IMR-90 (cell line): Measurements from ENCODE around the gene UGT1A3. TPM values are rescaled to one million over a fixed set of nuclear protein-coding genes. Genes with fewer than 3 reads are reported as not detected.
A peak's percentile ranks its signal among the peaks of the same experiment; 100 is the strongest.

ENCODE experiments used
- ATAC-seq: fragments of 200-7000 bp; cut with Tn5 transposase; 2 replicates; pipeline ENCODE4 v1.9.1; 2020; ENCODE audit warnings: low read depth, mild to moderate bottlenecking, moderate library complexity
- BruUV-seq: library from RNA; stranded (reverse); fragments of 400-500 nt; replicated peaks from 2 replicates; lab custom pipeline; 2021; lab: Mats Ljungman, UMichigan
- CTCF ChIA-PET: fragments of 300-600 bp; formaldehyde crosslinking; extraction: SDS; loops from one replicate; lab custom pipeline; 2021; ENCODE audit warnings: antibody characterized with exemption; lab: Yijun Ruan, JAX
- POLR2A ChIA-PET: fragments of 300-600 bp; sonication (Branson Sonifier 250); formaldehyde crosslinking; loops from one replicate; lab custom pipeline; 2022; ENCODE audit warnings: antibody characterized with exemption; ENCODE audit not compliant: unreplicated experiment; lab: Charles Lee
- DNase-seq: peaks from one replicate; pipeline ENCODE4 v3.0.0; 2013
- H2AFZ ChIP-seq: replicated peaks from 2 replicates; pipeline ENCODE3; 2013; ENCODE audit warnings: low read length, mild to moderate bottlenecking; ENCODE audit not compliant: poor library complexity
- H2AK5ac ChIP-seq: 2 replicates; pipeline ENCODE4 v1.6.1; 2013; ENCODE audit warnings: low read depth, low read length, inconsistent platforms
- H2AK9ac ChIP-seq: replicated peaks from 2 replicates; pipeline ENCODE3; 2013; ENCODE audit warnings: mild to moderate bottlenecking, low read depth, low read length, moderate library complexity; ENCODE audit not compliant: poor library complexity
- H2BK120ac ChIP-seq: 2 replicates; pipeline ENCODE4 v1.6.1; 2013; ENCODE audit warnings: low read depth, low read length, inconsistent platforms
- H2BK15ac ChIP-seq: 3 replicates; pipeline ENCODE4 v1.6.1; 2013; ENCODE audit warnings: low read depth, low read length, inconsistent platforms
- H2BK20ac ChIP-seq: 2 replicates; pipeline ENCODE4 v1.6.1; 2013; ENCODE audit warnings: low read depth, mild to moderate bottlenecking, inconsistent platforms, low read length, moderate library complexity
- H2BK5ac ChIP-seq: 2 replicates; pipeline ENCODE4 v1.6.1; 2013; ENCODE audit warnings: mild to moderate bottlenecking, low read depth, low read length, inconsistent platforms; ENCODE audit not compliant: poor library complexity, severe bottlenecking
- H3K14ac ChIP-seq: replicated peaks from 2 replicates; pipeline ENCODE4 v1.6.1; 2013; ENCODE audit warnings: low read depth, low read length, inconsistent platforms
- H3K18ac ChIP-seq: 2 replicates; pipeline ENCODE4 v1.6.1; 2013; ENCODE audit warnings: low read depth, low read length, control low read depth
- H3K23ac ChIP-seq: 2 replicates; pipeline ENCODE4 v1.6.1; 2013; ENCODE audit warnings: low read depth, low read length, inconsistent platforms
- H3K27ac ChIP-seq: 2 replicates; pipeline ENCODE4 v1.5.1; 2013; ENCODE audit warnings: mild to moderate bottlenecking, control low read depth, low read length; ENCODE audit not compliant: insufficient read depth
- H3K27me3 ChIP-seq: 2 replicates; pipeline ENCODE4 v1.6.1; 2013; ENCODE audit warnings: low read length; ENCODE audit not compliant: control insufficient read depth, insufficient read depth
- H3K36me3 ChIP-seq: 2 replicates; pipeline ENCODE4 v1.6.1; 2013; ENCODE audit warnings: low read length, mixed read lengths; ENCODE audit not compliant: control insufficient read depth, insufficient read depth
- H3K4ac ChIP-seq: 2 replicates; pipeline ENCODE4 v1.6.1; 2013; ENCODE audit warnings: low read depth, low read length, inconsistent platforms
- H3K4me1 ChIP-seq: 2 replicates; pipeline ENCODE4 v1.6.1; 2013; ENCODE audit warnings: low read length, mixed read lengths; ENCODE audit not compliant: control insufficient read depth, insufficient read depth
- H3K4me2 ChIP-seq: 2 replicates; pipeline ENCODE4 v1.6.1; 2013; ENCODE audit warnings: low read depth, mild to moderate bottlenecking, control low read depth, low read length, moderate library complexity
- H3K4me3 ChIP-seq: 2 replicates; pipeline ENCODE4 v1.5.1; 2013; ENCODE audit warnings: low read depth, mild to moderate bottlenecking, control low read depth, low read length, moderate library complexity; ENCODE audit not compliant: insufficient read depth
- H3K56ac ChIP-seq: 2 replicates; pipeline ENCODE4 v1.6.1; 2013; ENCODE audit warnings: low read length, inconsistent platforms; ENCODE audit not compliant: insufficient read depth; ENCODE audit errors: extremely low read depth
- H3K79me1 ChIP-seq, 2 experiments: 2 replicates each; pipeline ENCODE4 v1.6.1; 2013; ENCODE audit warnings: low read length in 2 of 2, inconsistent platforms in 1 of 2, low read depth in 1 of 2
- H3K9ac ChIP-seq: 2 replicates; pipeline ENCODE4 v1.6.1; 2013; ENCODE audit warnings: low read depth, low read length, control low read depth
- H3K9me1 ChIP-seq: 2 replicates; pipeline ENCODE4 v1.6.1; 2013; ENCODE audit warnings: low read length, inconsistent platforms; ENCODE audit not compliant: insufficient read depth
- H3K9me3 ChIP-seq: 2 replicates; pipeline ENCODE4 v1.6.1; 2013; ENCODE audit warnings: low read length; ENCODE audit not compliant: control insufficient read depth, insufficient read depth
- H4K20me1 ChIP-seq: 2 replicates; pipeline ENCODE4 v1.6.1; 2013; ENCODE audit warnings: low read length, inconsistent platforms; ENCODE audit not compliant: insufficient read depth
- H4K5ac ChIP-seq: 2 replicates; pipeline ENCODE4 v1.6.1; 2013; ENCODE audit warnings: mild to moderate bottlenecking, low read depth, low read length, control low read depth
- H4K8ac ChIP-seq, 2 experiments: 2 replicates each; pipeline ENCODE4 v1.6.1; 2013; ENCODE audit warnings: low read depth in 2 of 2, low read length in 2 of 2, control low read depth in 1 of 2, inconsistent platforms in 1 of 2
- H4K91ac ChIP-seq: 2 replicates; pipeline ENCODE4 v1.6.1; 2013; ENCODE audit warnings: low read depth, low read length, inconsistent platforms; ENCODE audit not compliant: insufficient read depth
- BHLHE40 ChIP-seq: fragments of 150-350 bp; IDR thresholded peaks from 2 replicates; pipeline ENCODE4 v1.6.1; 2016; ENCODE audit warnings: mild to moderate bottlenecking, low read depth, low read length
- CEBPB ChIP-seq: IDR thresholded peaks from 2 replicates; pipeline ENCODE4 v1.6.1; 2012; ENCODE audit warnings: low read depth, low read length, improper control_type of control experiment
- CHD1 ChIP-seq: IDR thresholded peaks from 2 replicates; pipeline ENCODE4 v1.6.1; 2012; ENCODE audit warnings: low read depth, low read length, improper control_type of control experiment
- CTCF ChIP-seq: conservative IDR thresholded peaks from 2 replicates; pipeline ENCODE4 v1.5.1; 2012; ENCODE audit warnings: mild to moderate bottlenecking, low read depth, low read length, improper control_type of control experiment
- FOS ChIP-seq: fragments of 150-350 bp; IDR thresholded peaks from 2 replicates; pipeline ENCODE4 v1.6.1; 2016; ENCODE audit warnings: low read depth, low read length
- MAFK ChIP-seq: IDR thresholded peaks from 2 replicates; pipeline ENCODE4 v1.6.1; 2012; ENCODE audit warnings: low read depth, low read length, improper control_type of control experiment
- MXI1 ChIP-seq: IDR thresholded peaks from 2 replicates; pipeline ENCODE4 v1.6.1; 2012; ENCODE audit warnings: low read depth, mild to moderate bottlenecking, low read length, moderate library complexity, borderline replicate concordance
- NFE2L2 ChIP-seq: fragments of 150-350 bp; IDR thresholded peaks from 2 replicates; pipeline ENCODE4 v1.6.1; 2016; ENCODE audit warnings: low read depth, mild to moderate bottlenecking, low read length
- RAD21 ChIP-seq: IDR thresholded peaks from 2 replicates; pipeline ENCODE4 v1.6.1; 2012; ENCODE audit warnings: low read length, improper control_type of control experiment
- RCOR1 ChIP-seq: IDR thresholded peaks from 2 replicates; pipeline ENCODE4 v1.6.1; 2012; ENCODE audit warnings: mild to moderate bottlenecking, low read length, improper control_type of control experiment; ENCODE audit not compliant: insufficient replicate concordance
- RFX5 ChIP-seq: IDR thresholded peaks from 2 replicates; pipeline ENCODE4 v1.8.0; 2012; ENCODE audit warnings: low read depth, mild to moderate bottlenecking, low read length, moderate library complexity
- SMC3 ChIP-seq: fragments of 150-350 bp; IDR thresholded peaks from 2 replicates; pipeline ENCODE4 v1.6.1; 2016; ENCODE audit warnings: low read depth, mild to moderate bottlenecking, antibody characterized with exemption, low read length, moderate library complexity
- WGBS, 2 experiments: methylation state at CpG; one replicate each; pipeline versions ENCODE4 v1.1.5 to v1.1.7; 2013; ENCODE audit warnings: missing lambda C conversion rate in 2 of 2; ENCODE audit not compliant: insufficient read length in 1 of 2; ENCODE audit errors: extremely low coverage in 2 of 2; 5-methylcytosine and 5-hydroxymethylcytosine counted together
- dilution Hi-C: fragments of 300-500 bp; cut with HindIII; formaldehyde crosslinking; loops from one replicate; pipeline ENCODE4 v1.14.3; 2018; ENCODE audit warnings: low sequenced_read_pairs; ENCODE audit not compliant: unreplicated experiment
- in situ Hi-C: fragments of 300-500 bp; cut with MboI; formaldehyde crosslinking; loops from 3 replicates; pipeline ENCODE4 v1.14.3; 2019; ENCODE audit warnings: low sequenced_read_pairs, inconsistent platforms, mixed read lengths
- intact Hi-C: fragments of 100-400 bp; cut with micrococcal nuclease; formaldehyde crosslinking; loops from 2 replicates; pipeline ENCODE4 v1.10.0; 2022
- polyA plus RNA-seq, 3 experiments: library from polyadenylated mRNA; depleted of rRNA; stranded (reverse); fragments of >200 nt; gene quantifications; 2 replicates each; pipeline ENCODE4 v1.2.3, GENCODE V29; 2012; ENCODE audit warnings: low replicate concordance in 1 of 3
- total RNA-seq: library from RNA; depleted of rRNA; stranded (reverse); fragments of >200 nt; gene quantifications from 2 replicates; pipeline ENCODE4 v1.2.3, GENCODE V29; 2012
- TF ChIP-seq, protein P1 (sequence below): fragments of 150-350 bp; IDR thresholded peaks from 2 replicates; pipeline ENCODE4 v1.6.1; 2016; ENCODE audit warnings: low read depth, mild to moderate bottlenecking, low read length, moderate library complexity, borderline replicate concordance
- TF ChIP-seq, protein P2 (sequence below): fragments of 150-350 bp; IDR thresholded peaks from 2 replicates; pipeline ENCODE4 v1.6.1; 2017; ENCODE audit warnings: mild to moderate bottlenecking, antibody characterized with exemption, low read length, low read depth

Gene UGT1A3
- total and polyA plus RNA-seq, 2 of the 4 experiments (the other 2 are of a cell fraction), result not detected

DNA sequence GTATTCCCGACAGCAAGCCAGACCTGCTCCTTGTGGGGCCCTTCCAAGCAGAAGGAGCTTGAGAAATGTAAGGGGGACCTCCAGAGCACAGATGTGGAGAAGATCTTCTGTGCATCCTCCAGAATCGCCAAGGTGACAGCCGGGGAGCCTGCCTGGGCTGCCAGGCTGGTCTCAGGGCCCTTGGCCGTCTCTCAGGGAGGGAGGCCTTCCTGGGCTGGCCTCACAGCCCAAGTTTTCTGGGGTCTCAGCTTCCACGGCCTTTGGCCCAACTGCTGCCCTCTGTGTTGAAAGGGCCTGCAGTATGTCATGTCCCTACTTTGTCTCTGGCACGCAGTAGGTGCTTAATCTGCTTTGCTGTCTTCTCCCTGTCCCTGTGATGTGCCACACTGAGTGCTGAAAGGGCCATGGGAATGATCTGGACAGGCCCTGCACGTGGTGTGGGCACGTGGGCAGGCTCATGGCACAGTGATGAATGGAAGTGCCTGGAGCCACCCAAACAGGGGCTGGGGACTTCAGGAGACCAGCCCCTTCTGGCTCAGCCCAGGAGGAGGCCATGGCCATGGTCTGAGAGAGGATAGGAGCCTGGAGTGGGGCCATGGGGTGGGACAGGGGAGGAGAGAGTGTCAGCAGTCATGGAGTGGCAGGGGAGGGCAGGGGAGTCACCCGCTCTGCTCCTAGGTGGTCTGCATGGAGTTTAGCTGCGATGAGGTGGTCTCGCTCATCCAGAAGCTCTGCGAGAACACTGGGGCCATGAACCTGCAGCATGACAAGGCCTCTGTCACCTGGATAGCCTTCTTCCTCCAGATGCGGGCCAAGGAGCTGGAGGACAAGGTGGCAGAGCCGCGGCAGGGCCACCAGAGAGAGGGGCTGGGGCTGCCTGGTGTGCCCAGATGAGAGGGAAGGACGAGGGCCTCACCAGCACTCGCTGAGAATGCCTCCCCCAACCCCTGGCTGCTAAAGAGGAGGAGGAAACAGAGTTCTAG is 90.1 kb downstream of the UGT1A3 start:
- intact Hi-C loops, result no loop called here
- Histone ChIP-seq H2BK20ac (no peak overlapping the region), H3K14ac (no peak overlapping the region), H3K9ac (no peak overlapping the region), H3K79me1 (no peaks in the 10 kb centered on the region), H2AFZ (peak overlapping the region; percentile 23), H3K36me3 (no peaks in the 10 kb centered on the region), H2AK9ac (peak overlapping the region; percentile 37), H4K91ac (no peak overlapping the region), H3K27me3 (peaks cover 7% of the 10 kb centered on the region; the same call in 1 of the 2 replicates), H3K9me3 (no peaks in the 10 kb centered on the region), H3K4me3 (no peak overlapping the region), H2BK15ac (no peak overlapping the region), H4K8ac (no peak overlapping the region), H4K20me1 (no peaks in the 10 kb centered on the region), H2AK5ac (no peak overlapping the region), H3K9me1 (no peaks in the 10 kb centered on the region), H2BK5ac (no peak overlapping the region), H3K4ac (no peak overlapping the region), H3K27ac (no peak overlapping the region), H4K5ac (no peak overlapping the region), H3K23ac (no peak overlapping the region), H3K18ac (no peak overlapping the region), H3K4me1 (no peaks in the 10 kb centered on the region), H3K56ac (no peak overlapping the region), H3K4me2 (no peak overlapping the region), H2BK120ac (no peak overlapping the region)
- in situ Hi-C loops, result no loop called here
- DNase-seq, result no peak
- BruUV-seq, result no TSS peak
- WGBS, 2 experiments, result 57% methylated on average over 6 of the region's 17 CpGs; no CpG with 5 or more reads in 1 of the 2 experiments
- dilution Hi-C loops, result no loop called here
- POLR2A ChIA-PET, result no interaction called here
- no peak for ATAC-seq
- CTCF ChIA-PET, result interaction anchor here (0.9 kb wide), 1 partner anchor 14 kb away, joined by 3 read pairs; no protein-coding TSS in a partner anchor
- TF ChIP-seq RCOR1 (no peak), FOS (no peak), BHLHE40 (no peak), CTCF (no peak), NFE2L2 (no peak), MAFK (no peak), MXI1 (no peak), SMC3 (no peak), RAD21 (no peak), CEBPB (no peak), RFX5 (no peak), CHD1 (no peak)
- TF ChIP-seq, protein P1, sequence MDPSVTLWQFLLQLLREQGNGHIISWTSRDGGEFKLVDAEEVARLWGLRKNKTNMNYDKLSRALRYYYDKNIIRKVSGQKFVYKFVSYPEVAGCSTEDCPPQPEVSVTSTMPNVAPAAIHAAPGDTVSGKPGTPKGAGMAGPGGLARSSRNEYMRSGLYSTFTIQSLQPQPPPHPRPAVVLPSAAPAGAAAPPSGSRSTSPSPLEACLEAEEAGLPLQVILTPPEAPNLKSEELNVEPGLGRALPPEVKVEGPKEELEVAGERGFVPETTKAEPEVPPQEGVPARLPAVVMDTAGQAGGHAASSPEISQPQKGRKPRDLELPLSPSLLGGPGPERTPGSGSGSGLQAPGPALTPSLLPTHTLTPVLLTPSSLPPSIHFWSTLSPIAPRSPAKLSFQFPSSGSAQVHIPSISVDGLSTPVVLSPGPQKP, result no peak
- TF ChIP-seq, protein P2, sequence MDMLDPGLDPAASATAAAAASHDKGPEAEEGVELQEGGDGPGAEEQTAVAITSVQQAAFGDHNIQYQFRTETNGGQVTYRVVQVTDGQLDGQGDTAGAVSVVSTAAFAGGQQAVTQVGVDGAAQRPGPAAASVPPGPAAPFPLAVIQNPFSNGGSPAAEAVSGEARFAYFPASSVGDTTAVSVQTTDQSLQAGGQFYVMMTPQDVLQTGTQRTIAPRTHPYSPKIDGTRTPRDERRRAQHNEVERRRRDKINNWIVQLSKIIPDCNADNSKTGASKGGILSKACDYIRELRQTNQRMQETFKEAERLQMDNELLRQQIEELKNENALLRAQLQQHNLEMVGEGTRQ, result no peak
